HG03060 (cell line): ENCODE data around the gene SP2.

Experiments used
- ATAC-seq: cut with Tn5 transposase; IDR thresholded peaks from one replicate; pipeline ENCODE4 v1.9.1; 2021; ENCODE audit warnings: low read depth, moderate number of reproducible peaks; ENCODE audit not compliant: unreplicated experiment

Gene SP2

DNA sequence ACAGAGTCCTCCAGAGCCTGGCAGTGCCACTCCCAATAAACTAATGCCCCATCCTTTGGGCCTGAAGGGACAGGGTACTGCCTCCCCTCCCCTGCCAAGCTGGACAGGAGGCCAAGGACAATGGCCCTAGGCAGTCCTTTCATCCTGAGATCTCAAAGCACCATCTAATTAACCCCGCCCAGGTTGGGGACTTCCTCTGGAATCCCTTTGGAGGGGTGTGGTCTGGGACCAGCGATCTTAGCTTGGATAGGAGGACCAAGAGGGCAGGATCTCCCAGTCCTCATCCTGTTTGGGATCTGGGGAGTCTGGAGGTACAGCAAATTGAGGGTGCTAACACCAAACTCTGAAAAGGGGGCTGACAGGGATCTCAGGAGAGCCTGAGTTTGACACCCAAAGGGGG lies 26.9 kb upstream of the SP2 start:
- ATAC-seq = no peak

DNA sequence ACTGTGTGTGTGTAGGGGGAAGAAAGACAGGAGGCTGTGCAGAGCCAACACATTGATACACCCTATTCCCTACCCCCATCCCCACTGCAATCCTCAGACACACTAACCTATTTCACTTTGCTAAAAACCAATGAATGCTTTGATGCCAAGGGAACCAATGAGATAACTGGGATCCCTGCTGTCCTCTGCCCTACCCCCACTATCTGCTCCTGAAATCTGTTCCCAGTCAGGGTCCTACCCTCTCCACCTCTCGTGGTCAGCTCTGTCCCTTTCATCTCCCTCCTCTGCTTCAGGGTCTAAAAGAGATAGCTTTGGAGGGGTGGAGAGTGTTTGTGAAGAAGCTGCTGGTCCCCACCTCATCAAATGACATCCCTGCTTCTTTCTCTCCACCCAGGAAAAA lies 26.0 kb upstream of the SP2 start:
- ATAC-seq = no peak

DNA sequence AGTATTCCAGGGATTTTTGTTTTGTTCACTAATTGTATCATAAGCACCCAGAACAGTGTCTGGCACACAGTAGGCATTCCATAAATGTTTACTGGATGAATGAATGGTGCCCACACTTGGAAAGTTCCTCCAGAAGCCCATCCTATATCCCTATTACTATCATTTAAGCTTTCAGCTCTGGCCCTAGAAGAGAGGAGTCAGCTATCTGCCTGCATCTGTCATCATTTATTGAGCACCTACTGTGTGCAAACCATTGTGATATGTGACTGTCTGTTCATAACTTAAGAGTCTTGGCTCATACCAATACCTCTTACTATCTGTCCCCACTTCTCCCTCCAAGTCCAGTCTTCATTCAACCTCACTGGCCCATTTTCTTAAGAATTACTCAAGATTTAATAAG lies 25.0 kb upstream of the SP2 start:
- no peak for ATAC-seq

DNA sequence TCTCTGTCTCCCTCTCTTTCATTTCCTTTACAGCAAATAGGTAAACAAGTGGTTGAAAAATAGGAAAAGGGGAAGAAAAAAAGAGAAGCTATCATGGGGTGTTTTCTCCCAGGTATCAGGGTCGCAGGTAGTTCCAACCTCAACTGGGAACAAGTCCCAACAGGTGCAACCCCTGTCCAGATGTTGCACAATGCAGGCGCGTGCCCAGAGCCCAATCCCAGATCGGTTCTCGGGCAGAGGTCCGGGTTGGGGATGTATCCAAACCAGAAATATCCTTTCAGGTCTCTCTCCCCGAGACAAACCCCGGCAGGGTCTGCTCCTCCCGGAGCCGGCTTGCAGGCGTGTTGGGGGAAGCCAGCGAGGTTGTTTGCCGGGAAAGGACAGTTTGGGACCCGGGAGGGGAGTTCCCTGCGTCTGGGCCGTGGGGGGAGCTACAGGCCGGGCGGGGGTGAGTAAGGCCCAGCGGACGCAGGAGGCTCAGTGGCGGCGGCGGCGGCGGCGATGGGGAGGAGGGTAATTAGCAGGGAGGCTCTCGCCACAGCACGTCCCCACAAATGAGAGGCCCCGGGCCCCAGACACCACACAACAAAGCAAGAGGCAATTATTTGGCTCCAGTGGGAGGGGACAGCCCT lies 23.9 kb upstream of the SP2 start:
- ATAC-seq = no peak

DNA sequence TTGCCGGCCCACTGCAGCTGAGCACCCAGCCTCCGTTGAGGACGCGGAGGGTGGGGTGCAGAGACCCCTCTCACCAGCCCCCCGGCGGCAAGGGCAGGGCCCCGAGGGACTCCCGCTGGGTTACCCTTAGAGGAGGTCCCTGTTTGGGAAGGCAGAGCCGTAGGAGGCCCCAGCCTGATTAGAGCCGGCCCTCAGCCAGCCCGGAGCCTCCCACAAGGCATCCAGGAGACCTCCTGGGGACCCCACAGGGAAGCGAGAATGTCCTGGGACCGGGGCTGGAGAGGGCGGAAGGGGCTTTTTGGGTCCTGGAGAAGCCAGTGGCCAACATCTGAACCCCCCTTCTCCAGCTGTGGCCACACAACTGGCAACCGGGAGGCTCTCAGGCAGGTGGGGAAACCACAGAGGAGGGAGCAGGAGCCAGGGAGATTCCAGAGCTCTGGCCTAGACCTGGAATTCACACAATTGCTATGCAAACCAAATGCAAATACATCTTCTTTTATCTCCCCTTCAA lies 23.3 kb upstream of the SP2 start:
- ATAC-seq = no peak

DNA sequence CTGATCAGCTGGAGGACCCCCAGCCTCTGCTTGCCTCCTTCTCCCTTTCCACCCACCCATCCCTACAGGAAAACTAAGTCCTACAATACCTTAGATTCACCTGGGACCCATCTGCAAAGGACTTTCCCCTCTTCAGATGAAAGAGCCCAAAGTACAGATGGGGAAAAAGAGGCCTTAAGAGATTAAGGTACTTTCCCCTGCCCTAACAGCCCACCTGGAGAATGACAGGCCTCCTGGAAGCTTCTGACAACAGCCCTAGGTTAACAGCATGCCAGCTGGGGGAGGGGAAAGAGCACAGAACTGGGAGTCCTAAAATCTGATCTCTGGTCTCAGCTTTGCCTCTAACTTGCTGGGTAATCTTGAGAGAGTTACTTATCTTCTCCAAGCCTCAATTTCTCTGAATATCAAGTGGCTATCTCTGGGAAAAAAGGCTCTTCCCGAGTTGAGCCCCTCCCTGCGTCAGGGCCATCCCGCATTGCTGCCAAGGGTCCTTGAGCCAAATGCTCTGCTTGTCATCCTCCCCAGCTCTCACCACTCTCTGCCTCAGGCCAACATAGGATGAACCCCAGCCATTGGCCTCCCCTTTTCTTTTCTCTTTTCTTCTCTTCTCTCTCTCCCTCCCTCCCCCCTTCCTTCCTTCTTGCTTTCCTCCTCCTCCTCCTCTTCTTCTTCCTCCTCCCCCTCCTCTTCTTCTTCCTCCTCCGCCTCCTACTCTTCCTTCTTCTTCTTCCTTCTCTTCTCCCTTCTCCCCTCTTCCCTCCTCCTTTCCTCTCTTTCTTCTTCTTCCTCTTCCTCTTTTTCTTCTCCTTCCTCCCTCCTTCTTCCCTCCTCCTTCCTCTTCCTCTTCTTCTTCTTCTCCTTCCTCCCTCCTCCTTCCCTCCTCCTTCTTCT lies 22.6 kb upstream of the SP2 start:
- ATAC-seq = no peak

DNA sequence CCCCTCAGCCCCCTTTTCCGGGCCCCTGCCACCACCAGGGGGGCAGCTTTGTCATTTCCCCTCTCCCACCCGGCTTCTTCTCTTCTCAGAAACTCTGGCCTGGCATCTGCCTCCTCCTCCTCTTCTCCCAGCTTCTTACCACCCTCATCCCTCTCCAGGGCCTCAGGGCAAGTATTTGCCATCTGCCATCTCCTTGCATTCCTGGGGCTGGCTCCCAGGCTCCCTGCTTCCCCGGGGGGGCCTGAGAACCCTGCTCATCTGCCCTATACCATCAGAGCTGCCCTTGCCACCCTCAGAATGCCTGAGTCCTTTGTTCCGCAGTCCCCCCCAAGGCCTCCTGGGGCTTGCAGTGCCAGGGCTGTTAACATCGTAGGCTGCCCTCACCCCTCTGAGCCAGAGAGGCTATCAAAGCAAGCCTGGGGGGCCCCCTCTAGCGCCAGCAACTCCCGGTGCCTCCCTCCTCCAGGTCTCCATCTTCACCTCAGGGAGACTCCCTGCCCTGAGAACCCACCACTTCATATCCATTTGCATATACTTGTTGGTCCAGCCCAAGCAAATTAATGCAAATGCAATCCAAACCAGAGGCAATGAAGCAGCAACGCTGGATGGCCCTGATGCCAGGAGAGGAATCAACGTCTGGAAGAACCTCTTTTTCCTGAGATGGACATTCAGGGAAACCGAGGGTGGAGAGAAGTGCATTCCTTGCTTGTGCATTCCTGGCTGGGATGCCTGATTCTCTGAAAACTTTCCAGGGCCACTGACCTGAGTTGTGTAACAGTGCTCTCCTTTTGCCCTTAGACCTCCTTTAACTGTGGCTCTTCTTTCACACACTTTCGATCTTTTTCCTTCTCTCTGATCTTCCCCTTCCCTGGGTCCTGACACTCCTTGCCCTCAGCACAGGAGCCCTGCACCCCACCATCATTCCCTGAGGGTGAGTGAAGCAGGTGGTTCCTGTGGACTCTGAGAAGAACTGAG lies 20.7 kb upstream of the SP2 start:
- no peak for ATAC-seq

DNA sequence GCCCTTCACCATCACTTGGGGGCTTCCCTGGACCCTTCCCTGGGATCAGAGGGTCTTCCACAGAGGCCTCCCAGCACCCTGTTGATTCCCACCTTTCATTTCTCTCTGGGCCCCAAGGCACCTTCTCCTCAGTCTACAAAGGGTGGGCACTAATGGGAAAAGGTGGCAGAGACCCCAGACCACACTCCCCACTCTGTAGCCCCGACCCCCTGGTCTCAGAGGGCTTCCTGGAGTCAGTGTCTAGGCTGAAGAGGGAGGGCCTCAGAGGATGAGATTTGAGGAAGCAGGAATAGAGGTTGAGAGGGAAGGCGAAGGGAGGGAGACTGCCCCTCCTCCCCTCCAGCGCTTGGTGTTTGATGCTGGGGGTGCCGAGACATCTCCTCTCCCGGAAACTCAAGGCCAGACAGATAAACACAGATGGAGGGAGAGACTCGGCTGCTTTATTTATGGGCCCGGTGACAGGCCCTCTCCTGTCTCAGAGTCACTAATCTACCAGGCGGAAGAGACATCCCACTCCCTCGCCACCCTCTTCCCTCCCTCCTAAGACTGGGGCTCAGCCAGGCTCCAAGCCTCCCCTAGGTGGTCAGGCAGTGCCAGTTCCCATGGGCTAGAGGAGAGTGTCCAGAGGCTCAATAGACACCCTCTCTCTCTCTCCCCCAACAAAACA lies 18.5 kb upstream of the SP2 start:
- ATAC-seq = no peak

DNA sequence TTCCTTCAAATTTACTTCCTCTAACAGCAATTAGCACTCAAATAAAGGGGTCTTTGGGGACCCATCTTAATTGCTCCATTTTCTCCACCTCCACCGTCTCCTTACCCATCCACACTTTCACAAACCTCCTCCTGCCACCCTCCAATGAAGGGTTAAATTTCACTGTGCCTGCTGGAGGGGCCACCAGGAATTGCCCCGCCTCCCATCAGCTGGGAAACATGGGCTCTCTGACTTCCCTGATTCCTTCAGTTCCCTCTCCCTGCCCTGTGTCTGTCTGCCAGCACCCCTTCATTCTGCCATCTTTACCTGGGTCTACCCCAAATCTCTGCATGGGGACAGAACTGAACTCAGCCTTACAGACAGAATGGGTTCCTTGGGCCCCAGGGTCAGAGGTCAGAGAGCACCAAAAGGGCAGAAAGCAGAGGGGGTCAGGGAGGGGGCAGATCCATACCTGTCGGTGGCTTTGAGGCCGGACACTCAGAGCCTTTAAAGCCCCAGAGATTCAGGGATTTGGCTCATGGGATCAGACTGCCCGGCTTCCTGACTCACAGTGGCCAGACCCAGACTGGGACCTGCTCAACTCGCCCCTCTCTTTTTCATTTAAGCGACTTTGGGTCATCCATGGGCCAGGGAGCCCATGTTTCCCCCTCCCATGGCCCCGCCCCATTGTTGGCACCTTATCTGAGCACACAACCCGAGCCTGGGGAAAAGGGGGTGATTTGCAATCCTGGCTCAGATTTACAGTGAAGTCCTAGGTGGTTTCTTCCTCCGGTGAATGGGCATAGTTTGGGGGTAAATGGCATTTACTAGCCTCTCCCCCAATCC lies 17.6 kb upstream of the SP2 start:
- ATAC-seq = no peak

DNA sequence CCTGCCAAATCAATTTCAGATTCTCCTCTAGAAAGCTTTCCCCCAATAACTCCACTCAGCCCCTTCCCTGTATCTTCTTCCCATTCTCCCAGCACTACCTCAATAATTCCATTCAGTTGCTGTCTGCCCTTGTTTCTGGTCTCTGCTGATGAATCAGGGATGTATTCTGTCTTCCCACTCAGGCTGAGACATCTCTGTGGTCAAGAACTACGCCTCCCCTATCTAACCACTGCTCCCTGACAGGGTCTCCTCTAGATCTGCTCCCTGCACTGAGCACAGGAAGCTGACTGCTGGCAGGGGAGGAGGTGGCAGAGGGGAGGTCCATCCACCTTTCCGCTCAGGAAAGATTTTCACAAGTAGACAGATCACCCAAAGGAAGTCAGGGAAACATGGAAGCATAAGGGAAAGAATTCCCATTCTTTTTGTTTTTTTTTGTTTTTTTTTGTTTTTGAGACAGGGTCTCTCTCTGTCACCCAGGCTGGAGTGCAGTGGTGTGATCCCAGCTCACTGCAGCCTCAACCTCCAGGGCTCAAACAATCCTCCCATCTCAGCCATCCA lies 16.9 kb upstream of the SP2 start:
- ATAC-seq = no peak

DNA sequence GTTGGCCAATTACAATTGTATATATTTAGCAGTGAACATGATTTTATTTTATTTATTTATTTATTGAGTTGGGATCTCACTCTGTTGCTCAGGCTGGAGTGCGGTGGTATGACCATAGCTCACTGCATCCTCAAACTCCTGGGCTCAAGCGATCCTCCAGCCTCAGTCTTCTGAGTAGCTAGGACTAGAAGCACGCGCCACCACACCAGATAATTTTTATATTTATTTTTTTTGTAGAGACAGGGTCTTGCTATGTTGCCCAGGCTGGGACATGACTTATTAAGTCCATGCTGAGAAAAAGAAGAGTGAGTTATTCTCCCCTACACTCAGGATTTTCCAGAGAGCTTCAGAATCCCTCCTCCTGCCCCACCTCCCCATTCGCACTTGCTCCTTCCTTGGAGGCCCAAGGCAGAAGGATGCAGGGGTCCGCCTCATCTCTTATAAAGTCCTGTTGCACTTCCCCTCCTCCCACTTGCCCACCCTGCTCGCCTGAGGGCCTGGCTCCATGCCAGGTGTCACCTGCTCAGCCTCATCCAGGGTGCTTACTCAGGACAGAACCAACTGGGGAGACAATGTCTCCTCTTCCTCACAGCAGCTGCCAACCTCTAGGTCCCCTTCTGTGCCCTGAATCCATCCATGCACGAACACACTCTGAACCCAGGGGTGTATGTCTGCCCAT lies 16.1 kb upstream of the SP2 start:
- no peak for ATAC-seq

DNA sequence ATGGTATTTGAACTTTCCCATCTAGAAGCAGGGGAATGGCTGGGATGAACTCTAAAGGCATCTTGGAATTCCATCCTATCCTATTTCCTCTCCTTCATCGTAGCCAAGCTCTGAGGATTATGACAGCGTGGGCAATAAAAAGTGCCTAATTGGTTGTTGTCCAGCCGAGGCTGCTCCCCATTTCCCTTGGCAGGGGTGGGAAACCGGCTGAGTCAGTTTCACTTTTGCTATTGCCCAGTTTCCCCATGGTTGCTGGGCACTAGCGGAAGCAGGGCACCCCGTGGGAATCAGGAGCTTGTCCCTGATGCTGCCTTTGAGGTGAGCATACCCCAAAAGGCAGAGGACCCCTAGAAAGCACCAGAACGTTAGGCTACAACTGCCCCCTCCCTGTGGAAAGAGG lies 13.8 kb upstream of the SP2 start:
- no peak for ATAC-seq

DNA sequence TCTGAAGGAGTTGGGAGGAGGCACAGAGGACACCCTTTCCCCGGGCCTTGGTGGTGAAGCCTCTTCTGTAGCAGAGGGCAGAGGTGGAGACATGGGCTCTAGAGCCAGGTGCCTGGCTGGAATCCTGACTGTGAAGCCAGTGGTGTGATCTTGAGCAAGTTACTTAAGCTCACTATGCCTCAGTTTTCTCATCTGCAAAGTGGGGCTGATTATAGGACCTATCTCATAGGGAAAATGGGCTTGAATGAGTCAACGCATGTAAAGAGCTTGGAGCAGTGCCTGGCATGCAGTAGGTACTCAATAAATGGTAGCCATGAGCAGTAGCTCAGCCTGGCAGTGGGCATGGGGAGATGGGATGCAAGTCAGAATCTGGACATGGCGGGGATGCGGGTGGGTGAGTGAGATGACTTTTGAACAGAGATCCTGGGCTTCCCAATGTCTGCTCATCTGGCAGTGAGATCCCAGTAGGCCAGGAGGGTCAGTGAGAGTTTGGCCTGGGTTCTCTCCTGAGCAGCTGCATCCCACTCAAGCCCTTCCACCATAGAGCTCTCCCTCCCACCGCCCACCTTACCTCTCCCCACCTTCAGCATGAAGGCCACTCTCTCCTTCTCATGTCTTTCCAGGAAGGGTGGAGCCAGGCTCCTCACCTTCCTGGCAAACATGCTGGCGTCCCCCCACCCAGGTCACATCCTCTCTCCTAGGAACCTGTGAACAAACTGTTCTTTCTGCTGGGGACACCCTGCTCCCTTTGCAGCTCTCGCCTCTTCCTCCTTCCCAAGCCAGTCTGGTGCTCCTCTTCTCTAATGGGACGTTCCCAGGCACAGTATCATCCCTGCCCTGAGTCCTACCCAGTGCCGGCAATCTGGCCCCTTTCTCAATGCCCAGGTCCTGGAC lies 13.1 kb upstream of the SP2 start:
- no peak for ATAC-seq

DNA sequence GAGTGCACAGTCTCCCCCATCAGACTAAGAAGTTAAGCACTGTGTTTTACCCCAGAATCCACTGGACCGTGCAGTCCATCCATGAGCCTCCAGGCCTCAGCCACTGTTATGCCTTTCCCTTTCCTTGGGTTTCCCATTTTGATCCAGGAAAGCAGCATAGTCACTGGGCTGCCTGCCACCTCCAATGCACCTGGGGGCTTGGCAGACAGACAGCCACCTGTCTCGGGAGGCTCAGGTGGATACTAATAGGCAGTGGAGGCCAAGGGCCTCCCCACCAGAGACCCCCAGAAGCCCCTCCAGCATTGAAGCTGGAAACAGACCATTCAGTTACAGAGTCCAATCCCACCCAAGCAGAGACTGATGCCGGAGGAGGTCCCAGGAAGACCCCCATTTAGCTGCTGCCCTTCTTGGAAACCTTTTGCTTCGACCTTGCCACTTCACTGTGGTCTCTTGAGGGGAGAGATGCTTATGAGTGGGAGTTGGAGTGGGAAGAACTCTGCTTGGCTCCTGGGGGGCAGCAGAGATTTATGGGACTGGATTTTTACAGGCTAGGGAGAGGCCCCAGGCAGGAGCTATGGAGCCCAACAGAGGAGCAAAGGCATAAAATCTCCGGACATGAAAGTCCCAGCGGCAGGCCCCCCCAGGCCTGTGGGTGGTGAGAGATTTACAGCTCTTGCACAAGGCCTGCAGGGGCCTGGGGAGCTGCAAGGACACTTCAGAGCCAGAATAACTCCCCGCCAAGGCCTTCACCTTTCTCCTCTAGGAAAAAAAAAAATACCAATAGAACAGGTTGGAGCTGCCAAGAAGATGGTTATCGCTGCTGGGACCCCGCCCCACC lies 12.2 kb upstream of the SP2 start:
- no peak for ATAC-seq

DNA sequence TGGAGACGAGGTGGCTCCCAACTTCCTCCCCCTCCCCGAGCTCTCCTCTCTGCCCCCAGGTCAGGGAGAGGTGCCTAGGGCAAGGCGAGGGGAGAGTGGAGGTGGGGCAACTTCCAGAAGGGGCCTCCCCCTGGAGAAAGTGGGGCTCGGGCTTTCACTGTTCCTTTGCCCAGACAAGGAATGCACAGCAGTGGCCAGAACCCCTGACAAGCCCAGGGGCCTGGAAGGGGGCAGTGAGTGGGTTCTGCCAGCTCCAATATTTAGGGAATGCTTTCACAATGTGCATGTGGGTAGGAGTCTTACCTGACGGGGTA lies 11.7 kb upstream of the SP2 start:
- ATAC-seq = no peak

DNA sequence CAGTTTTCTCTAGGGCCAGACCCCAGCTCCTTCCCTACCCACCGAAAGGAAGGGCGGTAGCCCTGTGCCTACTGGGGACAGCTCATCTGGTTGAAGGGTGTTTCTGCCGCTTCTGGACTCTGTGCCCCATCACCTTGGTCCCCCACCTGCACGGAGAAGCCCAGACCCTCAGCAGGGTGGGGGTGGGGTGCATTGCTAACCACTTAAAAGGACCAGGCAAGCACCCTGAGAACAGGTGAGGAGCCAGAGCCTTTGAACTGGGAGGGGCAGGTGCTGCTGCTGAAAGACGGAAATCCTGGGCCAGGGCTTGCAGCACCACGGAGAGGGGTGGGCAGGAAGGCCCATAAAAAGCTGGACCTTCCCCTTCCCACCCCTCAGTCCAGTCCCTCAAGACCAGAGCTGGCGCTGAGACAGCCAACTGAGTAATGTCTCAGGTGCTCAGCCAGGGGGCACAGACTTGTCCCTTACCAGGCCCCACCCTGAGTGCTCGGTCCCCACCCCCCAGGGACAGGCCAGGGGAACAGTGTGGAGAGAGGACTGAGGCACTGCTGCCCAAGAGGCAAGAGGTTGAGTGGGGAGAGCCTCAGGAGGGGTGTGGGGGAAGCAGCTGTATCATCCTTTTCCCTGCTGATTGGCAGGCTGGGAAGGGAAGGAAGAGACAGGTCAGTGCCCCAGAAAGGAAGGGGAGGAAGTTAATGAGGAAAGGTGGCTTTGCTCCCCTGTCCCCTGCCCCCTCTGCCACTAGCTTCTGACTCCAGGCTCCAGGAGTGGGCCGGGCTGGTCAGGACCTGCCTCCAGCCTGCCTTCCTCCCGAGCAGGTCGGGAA lies 10.9 kb upstream of the SP2 start:
- no peak for ATAC-seq
